Nucleus accumbens (tissue), 56 donors: ENCODE data around the gene THEM5.

Experiments
- DNase-seq, 56 donors: peaks; one replicate each; lab custom pipeline; 2025; lab: John Stamatoyannopoulos, UW

THEM5 gene

GRCh38 chr1:151841141-151841540 is 12.4 kb downstream of the THEM5 start:
- DNase-seq = peak in 8 of 56 donors; percentile 4 to 60 (median 11)

- DNase-seq = no peak
Measured at GRCh38 chr1:151840421-151840820, 13.1 kb downstream of the THEM5 start.

DNA sequence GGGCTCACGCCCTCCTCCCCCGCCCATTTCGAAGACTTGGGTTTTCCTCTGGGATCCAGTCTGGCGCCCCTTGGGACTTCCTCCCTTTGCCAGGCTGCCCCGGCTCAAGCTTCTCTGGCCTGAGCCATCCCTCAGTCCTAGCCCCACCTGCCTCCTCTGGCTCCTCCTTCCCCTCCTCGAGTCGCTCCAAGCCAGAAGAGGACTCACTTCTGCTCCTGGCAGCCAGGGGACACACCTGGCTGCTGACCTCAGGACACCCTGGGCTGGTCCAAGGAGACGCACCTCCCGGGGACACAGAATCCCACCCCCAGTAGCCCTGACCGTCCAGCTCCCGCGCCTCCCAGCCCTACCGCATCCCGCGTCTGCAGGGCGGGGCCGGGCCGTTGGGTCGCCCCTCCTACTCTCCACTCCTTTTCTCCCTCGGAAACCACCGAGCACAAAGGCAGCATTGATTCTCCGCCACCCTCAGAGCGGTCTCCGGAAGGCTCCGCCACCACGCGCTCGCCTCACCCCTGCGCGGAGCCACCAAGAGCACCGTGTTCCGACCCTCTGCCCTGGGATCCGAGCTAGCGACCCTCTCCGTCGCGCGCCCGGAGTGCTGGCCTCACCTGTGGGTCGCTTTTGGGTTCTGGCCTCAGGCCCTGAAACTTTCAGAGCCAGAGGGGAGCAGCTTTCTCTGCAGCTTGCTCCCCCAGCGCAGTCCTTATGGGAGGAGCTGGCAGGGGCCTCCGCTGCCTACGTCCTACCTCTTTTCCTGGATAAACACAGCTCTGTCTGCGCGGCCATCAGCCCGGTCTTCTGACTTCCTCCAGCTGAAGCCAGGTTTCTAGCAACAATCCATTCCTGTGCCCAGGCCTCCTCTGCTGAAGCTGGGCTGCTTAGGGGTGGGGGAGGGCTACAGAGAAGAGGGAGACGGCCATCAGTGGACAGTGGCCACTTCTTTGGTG is 13.8 kb downstream of the THEM5 start, which contains the start of gene C2CD4D:
Gene C2CD4D, minus strand, starts transcription at position 364 of the 947 bp plus-strand sequence. CDS start 831 bp downstream, outside the sequence.
- peak in 53 of 56 donors; percentile 14 to 91 (median 79) for DNase-seq

DNA sequence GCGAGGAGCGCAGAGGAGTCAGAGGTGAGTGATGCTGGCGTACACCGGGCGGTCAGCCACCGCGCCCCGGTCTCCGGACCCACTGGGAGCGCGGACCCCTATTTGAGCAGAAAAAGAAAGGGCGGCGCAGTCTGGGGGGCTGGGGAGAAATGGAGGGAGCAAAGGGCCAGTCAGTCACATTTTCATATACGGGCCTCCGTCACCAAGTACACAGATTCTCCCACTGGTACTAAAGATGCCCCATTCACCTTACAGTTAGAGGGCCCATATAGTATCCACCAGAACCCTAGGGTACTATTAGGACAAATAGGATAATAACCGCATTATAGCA is 14.5 kb downstream of the THEM5 start:
- DNase-seq = peak in 4 of 56 donors; percentile 8 to 40 (median 26)

DNA sequence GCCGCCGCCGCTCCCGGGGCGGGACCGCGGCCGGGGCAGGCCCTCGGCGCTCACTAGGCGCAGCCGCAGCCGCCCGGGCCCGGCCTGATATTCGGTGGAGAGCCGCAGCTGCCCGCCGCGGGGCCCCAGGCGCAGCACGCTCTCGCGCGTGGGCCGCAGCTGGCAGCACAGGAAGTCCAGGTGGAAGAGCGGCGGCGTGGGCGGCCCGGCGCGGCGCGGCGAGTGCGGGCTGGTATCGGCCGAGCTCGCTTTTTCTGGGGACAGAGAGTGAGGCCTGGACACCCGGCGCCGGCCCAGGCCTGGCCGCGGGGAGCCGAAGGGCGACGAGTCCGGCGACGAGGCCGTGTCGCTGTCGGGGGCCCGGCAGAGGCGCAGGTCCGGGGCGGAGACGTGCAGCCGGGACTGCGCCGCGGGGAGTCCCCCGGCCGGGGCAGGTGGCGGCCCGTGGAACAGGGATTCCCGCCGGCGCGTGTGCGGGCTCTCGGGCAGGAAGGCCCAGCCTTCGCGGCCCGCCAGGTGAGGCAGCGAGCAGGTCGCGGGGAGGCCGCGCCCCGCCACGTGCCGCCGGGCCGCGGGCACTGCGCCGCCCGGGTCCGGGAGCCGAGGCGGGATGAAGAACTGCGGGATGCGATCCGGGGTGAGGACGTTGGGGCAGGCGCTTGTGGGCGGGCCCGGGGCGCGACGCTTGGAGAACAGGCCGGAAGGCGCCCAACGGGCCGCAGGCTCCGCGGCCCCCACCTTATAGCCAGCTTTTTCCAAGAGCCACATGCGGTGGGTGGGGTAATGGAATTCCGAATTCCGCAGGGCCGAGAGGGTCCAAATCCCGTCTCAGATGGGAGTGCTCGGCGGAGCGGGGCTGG is 15.1 kb downstream of the THEM5 start:
- DNase-seq = peak in 1 of 56 donors; percentile 46

- DNase-seq = no peak
Measured at GRCh38 chr1:151837884-151838221, 15.7 kb downstream of the THEM5 start.

GRCh38 chr1:151837197-151837596 is 16.3 kb downstream of the THEM5 start:
- DNase-seq = no peak

DNA sequence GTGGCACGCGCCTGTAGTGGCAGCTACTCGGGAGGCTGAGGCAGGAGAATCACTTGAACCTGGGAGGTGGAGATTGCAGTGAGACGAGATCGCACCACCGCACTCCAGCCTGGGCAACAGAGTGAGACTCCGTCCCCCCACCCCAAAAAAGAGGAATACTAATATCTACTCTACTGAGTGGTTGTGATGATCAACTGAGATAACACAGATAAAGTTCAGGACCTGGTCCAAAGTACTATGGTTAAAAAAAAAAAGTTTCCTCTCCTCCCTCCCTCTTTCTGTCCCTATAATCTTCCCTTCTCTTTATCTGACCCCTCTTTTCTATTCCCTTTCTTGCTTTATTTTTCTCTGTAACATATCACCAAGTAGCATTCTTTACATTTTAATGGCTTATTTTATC is 17.9 kb downstream of the THEM5 start:
- no peak for DNase-seq

DNA sequence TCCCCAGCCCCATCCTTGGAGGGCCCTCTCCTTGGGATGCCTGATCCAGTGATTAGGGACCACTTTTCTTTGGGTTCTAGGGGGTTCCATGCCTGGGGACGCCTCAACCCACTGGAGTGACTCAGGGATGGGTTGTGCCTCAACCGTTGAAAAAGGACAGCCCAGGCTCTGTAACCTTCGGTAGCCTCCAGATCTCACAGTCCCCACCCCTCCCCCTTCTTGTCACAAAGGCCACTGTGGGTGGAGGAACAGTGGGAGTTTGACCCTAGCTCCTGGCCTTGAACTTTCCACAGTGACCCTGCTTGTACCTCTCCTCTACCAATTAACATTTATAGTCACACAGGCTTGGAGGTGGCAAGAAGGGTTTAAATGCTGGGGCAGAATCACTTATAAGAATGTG is 19.3 kb downstream of the THEM5 start:
- DNase-seq = no peak

GRCh38 chr1:151833172-151833900 is 20.2 kb downstream of the THEM5 start:
- DNase-seq = peak in 1 of 56 donors; percentile 13

- peak in 32 of 56 donors; percentile 7 to 68 (median 26) for DNase-seq
Measured at GRCh38 chr1:151832318-151832980, 21.1 kb downstream of the THEM5 start.

GRCh38 chr1:151831605-151832004 is 21.9 kb downstream of the THEM5 start, which contains the start of gene RORC:
Gene RORC (minus strand): TSS chr1:151831802. CDS start chr1:151831764, 38 bp downstream.
- peak in 1 of 56 donors; percentile 18 for DNase-seq

- DNase-seq = no peak
Measured at GRCh38 chr1:151831256-151831591, 22.3 kb downstream of the THEM5 start.

DNA sequence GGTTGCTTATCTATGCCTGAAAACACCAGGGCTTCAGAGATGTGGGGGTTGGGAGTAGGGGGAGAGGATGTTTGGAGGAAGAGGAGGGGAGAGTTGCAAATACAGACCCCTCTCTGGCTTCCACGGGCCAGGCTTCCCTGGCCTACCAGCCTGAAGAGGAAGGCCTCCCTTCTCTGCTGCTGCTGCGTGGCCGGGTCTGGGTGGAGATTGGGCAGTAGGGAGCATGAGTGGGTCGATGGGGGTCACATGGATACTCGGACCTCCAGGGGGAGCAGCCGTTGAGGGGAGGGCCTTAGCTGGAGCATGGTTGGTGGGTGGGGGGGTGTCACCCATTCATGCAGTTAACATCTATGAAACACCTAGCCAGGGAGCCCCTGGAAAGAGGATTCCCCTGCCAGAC is 23.5 kb downstream of the THEM5 start:
- DNase-seq = no peak

- no peak for DNase-seq
Measured at GRCh38 chr1:151829352-151830046, 24.0 kb downstream of the THEM5 start.

DNA sequence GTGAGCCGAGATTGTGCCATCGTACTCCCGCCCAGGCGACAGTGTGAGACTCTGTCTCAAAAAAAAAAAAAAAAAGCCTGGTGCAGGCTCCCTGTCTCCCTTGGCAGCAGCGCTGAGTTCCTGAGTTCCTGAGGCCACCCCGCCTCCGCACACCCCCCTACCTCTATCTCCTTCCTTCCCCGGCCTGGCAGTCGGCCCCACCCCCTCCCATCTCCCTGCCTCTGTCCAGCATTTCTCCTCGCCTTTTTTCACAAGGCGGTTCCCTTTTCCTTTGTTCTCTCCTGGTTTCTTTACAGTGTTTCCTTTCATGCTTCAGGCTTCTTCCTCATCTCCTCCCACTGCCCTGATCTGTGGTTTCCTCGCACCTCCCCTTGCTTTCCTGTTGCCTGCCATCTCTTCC is 24.6 kb downstream of the THEM5 start:
- peak in 2 of 56 donors; percentile 8 to 10 for DNase-seq

- no peak for DNase-seq
Measured at GRCh38 chr1:151827853-151828252, 25.7 kb downstream of the THEM5 start.

- no peak for DNase-seq
Measured at GRCh38 chr1:151825751-151826660, 27.5 kb downstream of the THEM5 start.
